PFSK-1 (cell line): ENCODE measurements around the gene LTBP1.

Source experiments
- POLR2AphosphoS5 ChIP-seq: IDR thresholded peaks from 2 replicates; pipeline ENCODE4 v1.6.1; 2012; ENCODE audit warnings: low read depth, mild to moderate bottlenecking, control low read depth, low read length, moderate library complexity
- REST ChIP-seq, 2 experiments: IDR thresholded peaks; 2 replicates each; pipeline versions ENCODE4 v1.6.1 to v1.8.0; 2011 to 2012; ENCODE audit warnings: low read depth in 2 of 2, low read length in 2 of 2, control low read depth in 1 of 2, inconsistent platforms in 1 of 2, mild to moderate bottlenecking in 1 of 2, moderate library complexity in 1 of 2; ENCODE audit not compliant: insufficient read depth in 1 of 2
- SIN3A ChIP-seq: IDR thresholded peaks from 2 replicates; pipeline ENCODE4 v1.6.1; 2012; ENCODE audit warnings: mild to moderate bottlenecking, low read length, moderate library complexity, borderline replicate concordance; ENCODE audit not compliant: insufficient read depth

GRCh38 chr2:33118651-33119050 is 171.9 kb downstream of the LTBP1 start:
- TF ChIP-seq SIN3A: no peak
- TF ChIP-seq POLR2AphosphoS5: no peak
- no peak for TF ChIP-seq REST (IDR thresholded peaks at IDR 0.05; ENCODE audit: insufficient read depth in 1 of 2, low read depth in 2 of 2, low read length in 2 of 2)
